H1 (cell line): Measurements from ENCODE around the gene FAM3B. TPM values are rescaled to one million over a fixed set of nuclear protein-coding genes. Genes with fewer than 3 reads are reported as not detected.

Experiments
- CTCF ChIA-PET: fragments of 300-600 bp; sonication (Branson Sonifier 250); formaldehyde crosslinking; loops from one replicate; lab custom pipeline; 2021; ENCODE audit not compliant: partially characterized antibody; lab: Charles Lee
- POLR2A ChIA-PET: fragments of 300-600 bp; sonication (Branson Sonifier 250); formaldehyde crosslinking; loops from one replicate; lab custom pipeline; 2021; ENCODE audit warnings: inconsistent platforms; ENCODE audit not compliant: partially characterized antibody; lab: Charles Lee
- DNase-seq, 2 experiments: peaks; one replicate each; pipeline versions ENCODE4 v3.0.0 to v3.0.0-alpha.2; 2010 to 2022; ENCODE audit warnings: low spot score in 2 of 2, low read depth in 1 of 2, mixed read lengths in 1 of 2
- FAIRE-seq: peaks from 2 replicates; lab custom pipeline; 2011; peaks lifted over from hg19 to GRCh38; lab: Jason Lieb, UNC
- H2AFZ ChIP-seq: 2 replicates; pipeline ENCODE4 v1.8.1; 2012; ENCODE audit warnings: low read length, inconsistent platforms
- H2AK5ac ChIP-seq: 2 replicates; pipeline ENCODE4 v1.6.1; 2013; ENCODE audit warnings: low read depth, low read length
- H2BK120ac ChIP-seq: replicated peaks from 2 replicates; pipeline ENCODE3; 2013; ENCODE audit warnings: low read depth, low read length, inconsistent platforms
- H2BK12ac ChIP-seq: 2 replicates; pipeline ENCODE4 v1.6.1; 2013; ENCODE audit warnings: low read depth, low read length
- H2BK15ac ChIP-seq: 2 replicates; pipeline ENCODE4 v1.6.1; 2013; ENCODE audit warnings: low read length
- H2BK20ac ChIP-seq: 2 replicates; pipeline ENCODE4 v1.6.1; 2013; ENCODE audit warnings: low read length
- H2BK5ac ChIP-seq: 2 replicates; pipeline ENCODE4 v1.6.1; 2013; ENCODE audit warnings: low read depth, low read length
- H3K14ac ChIP-seq: 2 replicates; pipeline ENCODE4 v1.6.1; 2013; ENCODE audit warnings: inconsistent platforms; ENCODE audit not compliant: insufficient read length
- H3K18ac ChIP-seq: 2 replicates; pipeline ENCODE4 v1.6.1; 2013; ENCODE audit warnings: low read length; ENCODE audit errors: extremely low read depth
- H3K23ac ChIP-seq: 2 replicates; pipeline ENCODE4 v1.6.1; 2013; ENCODE audit warnings: inconsistent platforms; ENCODE audit not compliant: insufficient read length
- H3K23me2 ChIP-seq: 2 replicates; pipeline ENCODE4 v1.6.1; 2013; ENCODE audit warnings: low read depth, low read length
- H3K27ac ChIP-seq: 2 replicates; pipeline ENCODE4 v1.6.1; 2011; ENCODE audit warnings: low read depth, low read length, inconsistent platforms
- H3K27me3 ChIP-seq, 4 experiments: replicated peaks in 1 of 4; 1 replicate in 1 of 4; 2 replicates in 3 of 4; pipeline versions ENCODE4 v1.6.1 to v1.8.1; 2011 to 2013; ENCODE audit warnings: low read length in 3 of 4, mild to moderate bottlenecking in 3 of 4, inconsistent platforms in 2 of 4, mixed read lengths in 2 of 4, moderate library complexity in 1 of 4; ENCODE audit not compliant: control insufficient read depth in 3 of 4, insufficient read depth in 3 of 4; ENCODE audit errors: extremely low read depth in 1 of 4
- H3K36me3 ChIP-seq, 4 experiments: 2 replicates each; pipeline versions ENCODE4 v1.6.1 to v1.8.1; 2011 to 2013; ENCODE audit warnings: mild to moderate bottlenecking in 4 of 4, low read length in 3 of 4, moderate library complexity in 2 of 4, control low read depth in 1 of 4, inconsistent platforms in 1 of 4; ENCODE audit not compliant: insufficient read depth in 4 of 4, control insufficient read depth in 2 of 4
- H3K4ac ChIP-seq: replicated peaks from 2 replicates; pipeline ENCODE3; 2013; ENCODE audit warnings: low read length, low read depth, mixed read lengths, inconsistent platforms; ENCODE audit not compliant: insufficient read length
- H3K4me1 ChIP-seq, 4 experiments: replicated peaks in 1 of 4; 1 replicate in 1 of 4; 2 replicates in 3 of 4; pipeline versions ENCODE4 v1.6.1 to v1.8.1; 2011 to 2013; ENCODE audit warnings: low read length in 3 of 4, inconsistent platforms in 2 of 4, mixed read lengths in 1 of 4; ENCODE audit not compliant: insufficient read depth in 4 of 4, control insufficient read depth in 3 of 4
- H3K4me2 ChIP-seq, 2 experiments: 2 replicates each; pipeline versions ENCODE4 v1.6.1 to v1.8.1; 2011 to 2013; ENCODE audit warnings: low read depth in 2 of 2, low read length in 2 of 2, control low read depth in 1 of 2, inconsistent platforms in 1 of 2, mild to moderate bottlenecking in 1 of 2; ENCODE audit not compliant: insufficient read depth in 1 of 2
- H3K4me3 ChIP-seq, 4 experiments: fragments of 200-600, 300-600 bp in 1 of 4; sonication (generic), shearing (Covaris generic), sonication (Bioruptor Twin) in 1 of 4; 2 replicates each; pipeline versions ENCODE4 v1.5.1 to v1.8.1; 2011 to 2016; ENCODE audit warnings: low read length in 4 of 4, low read depth in 3 of 4, control low read depth in 2 of 4, inconsistent platforms in 2 of 4, mild to moderate bottlenecking in 2 of 4, mixed read lengths in 1 of 4, moderate library complexity in 1 of 4; ENCODE audit not compliant: insufficient read depth in 2 of 4; ENCODE audit errors: extremely low read depth in 1 of 4
- H3K56ac ChIP-seq: replicated peaks from 2 replicates; pipeline ENCODE3; 2013; ENCODE audit warnings: low read depth, mild to moderate bottlenecking, mixed read lengths, low read length, inconsistent platforms; ENCODE audit not compliant: insufficient read length
- H3K79me1 ChIP-seq: 2 replicates; pipeline ENCODE4 v1.6.1; 2013; ENCODE audit warnings: low read depth, low read length, control low read depth
- H3K79me2 ChIP-seq, 2 experiments: 2 replicates each; pipeline versions ENCODE4 v1.6.1 to v1.8.1; 2012 to 2013; ENCODE audit warnings: low read length in 2 of 2, mild to moderate bottlenecking in 2 of 2, inconsistent platforms in 1 of 2; ENCODE audit not compliant: insufficient read depth in 2 of 2, control insufficient read depth in 1 of 2
- H3K9ac ChIP-seq, 4 experiments: replicated peaks in 1 of 4; 1 replicate in 1 of 4; 2 replicates in 3 of 4; pipeline versions ENCODE4 v1.6.1 to v1.8.1; 2011 to 2013; ENCODE audit warnings: low read depth in 3 of 4, low read length in 3 of 4, control low read depth in 2 of 4, mild to moderate bottlenecking in 2 of 4, moderate library complexity in 2 of 4, inconsistent platforms in 1 of 4; ENCODE audit errors: extremely low read depth in 1 of 4
- H3K9me3 ChIP-seq, 2 experiments: 2 replicates each; pipeline versions ENCODE4 v1.6.1 to v1.8.1; 2012 to 2013; ENCODE audit warnings: mild to moderate bottlenecking in 2 of 2, moderate library complexity in 2 of 2, control low read depth in 1 of 2, inconsistent platforms in 1 of 2, low read depth in 1 of 2, low read length in 1 of 2, mixed read lengths in 1 of 2; ENCODE audit not compliant: insufficient read depth in 2 of 2
- H4K20me1 ChIP-seq, 2 experiments: replicated peaks in 1 of 2; 2 replicates each; pipeline versions ENCODE3 to v1.8.1; 2011 to 2013; ENCODE audit warnings: inconsistent platforms in 2 of 2, low read length in 2 of 2, mild to moderate bottlenecking in 1 of 2; ENCODE audit not compliant: insufficient read depth in 2 of 2, control insufficient read depth in 1 of 2
- H4K5ac ChIP-seq: 2 replicates; pipeline ENCODE4 v1.6.1; 2013; ENCODE audit warnings: low read length, low read depth, mixed read lengths, inconsistent platforms; ENCODE audit not compliant: insufficient read length
- H4K8ac ChIP-seq: 2 replicates; pipeline ENCODE4 v1.8.0; 2013; ENCODE audit warnings: mild to moderate bottlenecking, moderate library complexity, low read length, inconsistent platforms; ENCODE audit not compliant: insufficient read depth; ENCODE audit errors: extremely low read depth
- H4K91ac ChIP-seq: replicated peaks from 2 replicates; pipeline ENCODE3; 2013; ENCODE audit warnings: low read length, mixed read lengths, inconsistent platforms; ENCODE audit not compliant: insufficient read length
- PHF8 ChIP-seq: fragments of 200-600 bp; sonication (generic); conservative IDR thresholded peaks from 2 replicates; pipeline ENCODE4 v1.7.1; 2012; ENCODE audit warnings: low read depth, mild to moderate bottlenecking, inconsistent platforms, low read length, moderate library complexity
- RBBP5 ChIP-seq: IDR thresholded peaks from 2 replicates; pipeline ENCODE4 v1.7.1; 2012; ENCODE audit warnings: low read depth, mild to moderate bottlenecking, inconsistent platforms, low read length, moderate library complexity, borderline replicate concordance
- SIN3A ChIP-seq, 2 experiments: IDR thresholded peaks in 1 of 2; conservative IDR thresholded peaks in 1 of 2; 2 replicates each; pipeline ENCODE4 v1.6.1; 2011 to 2012; ENCODE audit warnings: low read length in 2 of 2, improper control_type of control experiment in 1 of 2, low read depth in 1 of 2, mild to moderate bottlenecking in 1 of 2
- TAF7 ChIP-seq: optimal IDR thresholded peaks from 2 replicates; pipeline ENCODE3; 2011; ENCODE audit warnings: low read depth, mild to moderate bottlenecking, inconsistent platforms, low read length, moderate library complexity, borderline replicate concordance
- TEAD4 ChIP-seq: IDR thresholded peaks from 2 replicates; pipeline ENCODE4 v1.6.1; 2012; ENCODE audit warnings: low read depth, low read length, inconsistent platforms, mixed read lengths
- WGBS, 2 experiments: shearing (Covaris generic) in 1 of 2; methylation state at CpG; one replicate each; pipeline versions ENCODE4 v1.1.6 to v1.1.7; 2013 to 2015; ENCODE audit warnings: low lambda C conversion rate in 2 of 2, mixed read lengths in 2 of 2, inconsistent platforms in 1 of 2, low coverage in 1 of 2, missing lambda C conversion rate in 1 of 2; ENCODE audit not compliant: insufficient replicate concordance in 2 of 2, insufficient coverage in 1 of 2, insufficient read length in 1 of 2; ENCODE audit errors: extremely low coverage in 1 of 2, missing lambda C conversion rate in 1 of 2; 5-methylcytosine and 5-hydroxymethylcytosine counted together
- polyA plus RNA-seq, 7 experiments: library from polyadenylated mRNA; depleted of rRNA in 3 of 7; stranded (reverse) in 5 of 7; unstranded in 2 of 7; fragments of >200 nt in 5 of 7; fragments of 200-250 nt in 2 of 7; gene quantifications; 1 replicate in 5 of 7; 2 replicates in 1 of 7; 4 replicates in 1 of 7; pipeline versions ENCODE4 v1.2.1 to v1.2.3, GENCODE V29; 2011 to 2013; ENCODE audit warnings: missing spikeins in 2 of 7, mixed read lengths in 2 of 7
- total RNA-seq: library from RNA; stranded (reverse); fragmentation: NEBNext Ultra II Directional; extraction: Animal tissue kit (Norgen Biotek cat#: 25700); gene quantifications from 2 replicates; pipeline ENCODE4 v1.2.1, GENCODE V29; 2021

The FAM3B gene
- total and polyA plus RNA-seq, 2 of the 8 experiments (the other 6 are each of a cell fraction or from before 2014, with no cell fraction given) = 2.0 TPM

DNA sequence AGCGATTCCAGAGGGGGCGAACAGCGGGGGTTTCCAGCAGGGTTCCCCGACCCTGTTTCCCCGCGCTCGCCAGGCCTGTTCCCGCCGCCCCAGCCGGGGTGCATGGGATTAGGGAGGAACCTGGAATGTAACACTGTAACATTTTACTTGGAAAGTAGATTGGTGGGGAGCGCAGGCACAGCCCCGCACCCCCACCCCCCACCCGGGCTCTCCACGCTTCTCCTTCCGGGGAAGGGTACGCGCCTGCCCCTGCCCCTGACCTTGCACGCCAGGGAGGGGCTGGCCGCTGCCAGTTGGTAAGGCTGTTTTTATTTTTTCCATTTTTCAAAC, 427 bp downstream of the FAM3B start:
- H2BK20ac ChIP-seq = no peak overlapping the region
- H3K36me3 ChIP-seq = no peaks in the 10 kb centered on the region
- no peak overlapping the region for H3K27ac ChIP-seq
- CTCF ChIA-PET = interaction anchor here (0.7 to 1.0 kb wide), 3 partner anchors 34 to 101 kb away, joined by 3 to 4 read pairs (median 3); no protein-coding TSS in a partner anchor
- H3K4me3 ChIP-seq = peak overlapping the region; percentile 46 to 67 (median 66)
- DNase-seq = no peak
- FAIRE-seq = no peak
- H3K56ac ChIP-seq = no peak overlapping the region
- H2AFZ ChIP-seq = peak overlapping the region; percentile 18; the same call in 1 of the 2 replicates
- H4K5ac ChIP-seq = no peak overlapping the region
- H4K91ac ChIP-seq = no peak overlapping the region
- no peak overlapping the region for H2BK12ac ChIP-seq
- H3K79me2 ChIP-seq = no peaks in the 10 kb centered on the region
- peak overlapping the region in 1 of 4 experiments; percentile 45; a peak in 1 of 7 replicates for H3K9ac ChIP-seq
- peaks cover 0 to 1% (median 0%) of the 10 kb centered on the region in 4 experiments; a peak in 3 of 7 replicates for H3K4me1 ChIP-seq
- no peaks in the 10 kb centered on the region for H3K9me3 ChIP-seq
- WGBS, 2 experiments = 3% methylated on average over 16 of the region's 19 CpGs; no CpG with 5 or more reads in 1 of the 2 experiments
- H3K23ac ChIP-seq = no peak overlapping the region
- H2BK120ac ChIP-seq = no peak overlapping the region
- H3K18ac ChIP-seq = no peak overlapping the region
- peaks cover 0 to 16% (median 10%) of the 10 kb centered on the region in 4 experiments; a peak in 6 of 7 replicates for H3K27me3 ChIP-seq
- no peak overlapping the region for H2BK5ac ChIP-seq
- no peaks in the 10 kb centered on the region for H3K79me1 ChIP-seq
- H3K14ac ChIP-seq = no peak overlapping the region
- peak overlapping the region; percentile 63 to 82 for H3K4me2 ChIP-seq
- peaks cover 9% of the 10 kb centered on the region; the same call in 1 of the 2 replicates for H3K23me2 ChIP-seq
- POLR2A ChIA-PET = no interaction called here
- H2BK15ac ChIP-seq = no peak overlapping the region
- peak overlapping the region; percentile 83; the same call in 1 of the 2 replicates for H4K8ac ChIP-seq
- no peak overlapping the region for H3K4ac ChIP-seq
- TF ChIP-seq PHF8 (0 out of 2 replicates have a peak, but pooled peaks have one; percentile 30), SIN3A (conservative IDR thresholded peaks at IDR 0.05 in 1 of 2, IDR thresholded peaks at IDR 0.05 in 1 of 2; ENCODE audit: low read depth in 1 of 2, low read length in 2 of 2) (0 out of 4 replicates have a peak, but pooled peaks of 1 of the 2 experiments have one; percentile 44), RBBP5 (0 out of 2 replicates have a peak, but pooled peaks have one; percentile 4), TAF7 (no peak), TEAD4 (0 out of 2 replicates have a peak, but pooled peaks have one; percentile 10)
- H4K20me1 ChIP-seq = peaks cover 0 to 2% of the 10 kb centered on the region in 2 experiments
- no peak overlapping the region for H2AK5ac ChIP-seq
